ENCODE measurements around the gene SPAG4. TPM values are rescaled to one million over a fixed set of nuclear protein-coding genes. Genes with fewer than 3 reads are reported as not detected.

Gene SPAG4
- total RNA-seq, 1 donor from 2014 or later, result 13.8 TPM

DNA sequence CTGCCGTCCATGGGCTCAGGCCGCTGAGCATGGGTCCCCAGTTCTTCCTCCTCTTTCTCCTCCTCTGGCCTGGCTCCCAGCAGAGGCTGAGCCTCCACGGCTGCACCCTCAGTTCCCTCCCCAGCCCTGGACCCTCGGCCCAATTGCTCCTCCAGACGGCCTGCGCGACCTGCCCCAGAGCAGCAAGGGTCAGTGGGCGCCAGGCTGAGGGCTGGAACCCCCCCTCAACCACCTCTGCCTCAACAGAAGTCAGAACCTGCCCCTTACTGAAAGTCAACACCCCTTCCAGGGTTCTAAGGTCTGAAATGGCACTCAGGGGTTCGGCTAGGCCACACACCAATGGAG lies 15.9 kb upstream of the SPAG4 start:
- DNase-seq (ENCODE audit: low read depth), result no peak

DNA sequence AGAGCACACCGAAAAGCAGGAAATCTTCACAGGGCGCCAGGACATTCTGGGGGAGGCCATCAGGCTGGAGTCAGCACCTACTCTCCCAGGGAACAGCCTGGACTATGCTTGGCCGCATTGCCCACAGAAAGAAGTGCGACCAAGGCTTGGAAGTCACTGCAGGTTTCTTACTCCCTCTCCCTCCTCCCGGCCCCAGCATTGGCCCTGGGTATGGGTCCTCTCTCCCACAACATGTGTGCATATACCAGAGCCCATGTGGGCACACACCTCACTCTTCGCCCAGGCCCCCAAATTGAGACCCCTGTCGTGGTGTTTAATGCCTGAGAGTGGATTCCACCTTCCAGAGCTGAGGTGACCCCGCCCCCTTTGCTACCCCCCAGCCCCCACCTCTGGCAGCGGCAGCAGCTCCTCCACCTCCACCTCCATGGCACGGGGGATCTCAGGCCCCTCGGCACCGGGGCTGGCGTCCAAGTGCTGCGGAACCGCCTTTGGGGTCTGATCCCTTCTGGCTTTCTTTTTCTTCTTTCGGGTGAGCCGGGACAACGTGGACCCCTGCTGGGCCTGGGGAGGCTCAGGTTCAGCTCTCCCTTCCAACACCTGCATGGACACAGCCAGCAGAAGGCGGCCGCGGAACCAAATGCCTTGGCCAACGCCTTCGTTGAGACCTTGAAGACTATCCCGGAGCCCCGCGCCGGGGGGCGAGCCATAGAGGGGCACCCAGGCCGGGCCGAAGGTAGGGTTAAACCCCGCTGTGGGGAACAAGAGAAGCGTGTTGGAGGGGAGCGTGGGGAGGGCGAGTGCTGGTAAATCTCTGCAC lies 15.2 kb upstream of the SPAG4 start:
- DNase-seq (ENCODE audit: low read depth), result no peak

DNA sequence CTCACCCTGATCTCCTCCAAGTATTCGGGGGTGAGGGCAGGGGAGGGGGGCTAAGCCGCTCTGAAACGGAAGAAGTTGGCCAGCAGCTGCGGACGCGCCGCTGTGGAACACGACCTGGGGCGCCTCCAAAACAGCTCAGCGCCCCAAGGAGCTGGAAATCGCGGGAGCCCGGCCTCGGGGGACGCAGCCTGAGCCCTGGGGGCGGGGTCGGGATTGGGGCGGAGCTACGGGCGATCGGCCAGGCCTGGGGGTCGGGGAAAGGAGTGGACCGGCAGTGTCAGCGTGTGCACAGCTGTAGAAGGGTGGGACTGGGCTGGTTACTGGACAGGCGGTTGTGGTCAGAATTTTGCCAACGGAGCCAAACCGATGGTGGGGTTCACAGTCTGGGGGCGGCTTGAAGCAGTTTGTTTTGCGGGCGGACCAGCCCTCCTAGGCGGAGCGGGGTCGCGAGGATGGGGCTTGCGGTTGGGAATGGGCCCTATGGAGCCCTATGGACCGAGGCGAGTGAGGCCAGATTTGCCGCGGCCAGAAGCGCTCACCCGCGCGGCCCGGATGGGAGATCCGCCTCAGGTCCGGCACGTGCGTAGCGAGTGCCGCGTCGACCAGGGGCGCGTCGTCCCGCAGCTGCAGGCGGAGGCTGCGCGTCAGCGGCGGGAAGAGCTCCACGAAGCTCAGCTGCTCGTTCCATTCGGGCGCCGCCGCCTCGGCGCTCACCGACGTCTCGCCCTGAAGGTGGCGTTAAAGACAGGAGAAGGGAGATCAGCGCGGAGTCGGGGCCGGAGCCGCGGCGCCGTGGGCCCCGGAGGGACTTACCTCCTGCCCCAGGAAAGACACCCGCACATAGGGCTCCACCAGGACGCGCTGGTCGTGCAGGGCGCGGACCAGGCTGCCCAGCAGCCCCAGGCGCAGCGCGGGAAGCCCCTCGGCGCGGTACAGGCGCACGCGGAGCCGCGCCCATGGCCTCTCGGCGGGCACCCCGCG lies 14.3 kb upstream of the SPAG4 start:
- DNase-seq (ENCODE audit: low read depth), result peak; percentile 43

DNA sequence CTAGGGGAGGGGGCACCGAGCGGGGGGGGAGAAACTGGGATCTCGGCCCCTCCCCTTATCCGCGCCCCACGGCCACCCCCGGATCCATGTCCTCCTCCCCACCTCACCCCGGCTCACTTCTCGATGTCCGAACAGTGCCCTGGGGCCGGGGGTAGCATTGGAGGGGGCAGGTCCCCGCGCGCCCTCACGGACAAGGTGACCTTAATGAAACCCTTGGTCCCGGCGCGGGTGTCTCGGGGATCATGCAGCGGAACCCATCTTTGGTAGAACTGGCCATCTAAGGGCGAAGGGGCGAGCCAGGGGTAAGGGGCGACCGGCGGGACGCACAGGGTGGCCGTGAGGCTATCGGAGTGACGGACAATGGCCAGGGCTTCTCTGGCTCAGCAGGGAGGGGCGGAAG lies 13.6 kb upstream of the SPAG4 start:
- no peak for DNase-seq (ENCODE audit: low read depth)

DNA sequence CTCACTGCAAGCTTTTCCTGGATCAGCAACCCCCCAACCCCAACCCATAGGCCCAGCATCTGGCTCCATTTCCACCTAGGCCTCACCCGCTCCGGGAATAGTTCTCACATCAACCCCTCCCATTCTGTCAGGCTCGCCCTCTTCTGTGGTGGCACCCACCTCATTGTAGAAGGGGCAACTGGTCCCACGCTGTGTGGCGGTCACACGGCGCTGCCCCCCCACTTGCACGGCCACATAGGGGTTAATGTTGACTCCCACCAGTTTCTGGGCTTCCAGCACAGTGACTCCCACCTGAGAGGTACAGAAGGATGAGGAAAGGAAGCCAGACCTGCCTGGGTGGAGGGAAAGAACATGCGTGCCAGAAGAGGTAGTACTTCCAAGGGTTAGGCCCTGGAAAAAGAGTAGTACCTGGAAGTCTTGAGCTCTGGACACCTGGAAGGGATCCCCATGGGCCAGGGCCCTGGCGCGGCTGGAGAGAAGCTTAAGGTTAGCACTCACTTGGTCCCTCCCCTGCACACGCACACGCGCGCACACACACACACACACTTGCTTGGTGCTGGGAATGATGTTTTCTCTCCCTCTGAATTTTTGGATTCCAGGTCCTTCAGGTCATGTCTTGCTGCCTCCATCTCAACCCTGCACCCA lies 12.7 kb upstream of the SPAG4 start:
- DNase-seq (ENCODE audit: low read depth), result no peak

DNA sequence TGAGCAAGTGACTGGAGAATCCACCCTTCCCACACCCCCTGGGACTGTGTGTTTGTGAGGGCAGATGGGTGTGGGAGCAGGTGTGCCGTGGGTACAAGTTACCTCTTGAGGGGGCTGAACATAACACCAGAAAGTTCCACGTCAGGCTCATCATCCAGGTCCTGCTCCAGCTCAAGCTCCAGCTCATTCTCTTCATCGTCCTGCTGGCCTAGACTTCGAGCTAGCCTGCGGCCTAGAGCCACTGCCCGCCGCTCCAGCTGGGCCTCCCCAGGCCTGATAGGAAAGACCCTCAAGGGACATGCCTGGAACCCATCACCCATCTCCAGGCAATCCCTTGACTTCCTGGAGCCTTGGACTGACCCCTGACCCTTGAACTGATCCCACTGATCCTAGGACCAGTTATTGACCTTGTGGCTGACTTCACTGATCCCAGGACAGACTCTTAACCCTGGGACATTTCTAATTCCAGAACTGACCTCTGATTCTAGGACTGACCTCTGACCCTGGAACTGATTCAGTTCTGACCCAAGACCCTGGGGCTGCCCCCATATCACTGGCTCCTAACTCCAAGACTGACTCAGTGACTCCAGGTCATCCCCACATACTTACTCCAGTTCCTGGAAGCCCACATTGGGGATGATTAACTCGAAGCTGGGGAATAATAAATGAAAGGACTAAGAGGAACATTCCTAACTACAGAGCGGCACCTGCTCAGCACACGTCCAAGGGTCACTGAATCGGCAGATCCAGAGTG lies 11.8 kb upstream of the SPAG4 start:
- DNase-seq (ENCODE audit: low read depth), result peak; percentile 88

DNA sequence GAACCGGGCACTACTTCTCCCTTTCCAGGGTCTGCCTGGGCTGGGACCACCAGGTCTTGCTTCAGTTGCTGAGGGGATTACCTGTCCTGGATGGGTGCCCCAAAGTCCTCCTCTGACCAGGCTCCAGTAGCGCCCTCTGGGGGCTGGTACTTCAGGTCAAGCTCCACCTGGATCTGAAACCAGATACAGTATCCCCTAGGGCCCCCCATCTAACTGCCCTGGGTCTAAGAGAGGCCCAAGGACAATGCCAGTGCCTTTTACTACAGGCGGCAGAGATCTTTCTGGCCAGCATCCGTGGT lies 11.2 kb upstream of the SPAG4 start:
- DNase-seq (ENCODE audit: low read depth), result no peak

DNA sequence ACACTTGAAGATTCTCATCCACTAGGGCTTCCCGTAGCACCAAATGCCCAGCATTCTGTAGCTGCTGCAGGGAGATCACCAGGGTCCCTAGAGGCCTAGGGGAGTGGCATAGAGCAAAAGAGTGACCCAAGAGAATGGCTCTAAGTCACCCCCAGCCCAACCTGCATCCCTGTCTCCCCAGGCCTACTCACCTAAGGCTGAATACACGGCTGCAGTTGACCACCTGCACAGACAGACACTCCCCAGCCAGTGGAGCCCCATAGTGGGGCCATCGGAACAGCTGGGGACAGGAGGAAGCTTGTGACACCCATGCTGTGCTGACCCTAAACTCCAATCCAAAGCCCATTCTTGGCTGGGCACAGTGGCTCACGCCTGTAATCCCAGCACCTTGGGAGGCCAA lies 9.5 kb upstream of the SPAG4 start:
- DNase-seq (ENCODE audit: low read depth), result no peak

DNA sequence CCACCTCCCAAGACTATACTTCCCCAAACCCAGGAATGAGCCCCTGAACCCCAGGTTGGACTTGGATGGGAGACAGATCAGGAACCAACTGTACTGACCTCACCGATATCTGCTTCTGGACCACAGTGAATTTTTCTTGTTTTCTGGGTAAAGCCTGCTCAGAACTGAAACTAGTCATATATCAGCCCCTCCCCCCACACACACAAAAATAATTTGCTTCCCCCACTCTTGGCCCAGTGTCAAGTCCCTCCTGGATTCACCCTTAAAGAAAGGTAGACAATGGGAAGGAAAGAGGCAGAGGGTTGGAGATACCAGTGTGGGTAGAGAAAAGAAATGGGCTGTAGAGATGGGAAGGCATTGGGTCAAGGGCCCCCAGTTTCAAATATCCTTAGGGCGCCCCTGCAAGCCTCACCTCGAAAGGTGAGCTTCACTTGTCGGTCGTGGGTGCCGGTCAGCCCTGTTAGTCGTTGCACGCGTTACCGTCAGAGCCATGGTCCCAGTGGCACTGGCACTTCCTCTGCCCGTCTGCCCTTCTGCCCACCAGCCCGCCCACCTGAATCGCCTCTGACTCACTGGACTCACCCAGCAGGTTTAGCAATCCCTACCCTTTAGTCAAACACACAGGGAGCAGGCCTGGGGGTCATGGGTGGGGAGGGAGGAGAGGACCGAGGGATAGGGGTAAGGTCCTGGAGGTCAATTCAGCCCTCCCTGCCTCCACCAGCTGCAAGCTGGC lies 8.5 kb upstream of the SPAG4 start:
- DNase-seq (ENCODE audit: low read depth), result peak; percentile 58

DNA sequence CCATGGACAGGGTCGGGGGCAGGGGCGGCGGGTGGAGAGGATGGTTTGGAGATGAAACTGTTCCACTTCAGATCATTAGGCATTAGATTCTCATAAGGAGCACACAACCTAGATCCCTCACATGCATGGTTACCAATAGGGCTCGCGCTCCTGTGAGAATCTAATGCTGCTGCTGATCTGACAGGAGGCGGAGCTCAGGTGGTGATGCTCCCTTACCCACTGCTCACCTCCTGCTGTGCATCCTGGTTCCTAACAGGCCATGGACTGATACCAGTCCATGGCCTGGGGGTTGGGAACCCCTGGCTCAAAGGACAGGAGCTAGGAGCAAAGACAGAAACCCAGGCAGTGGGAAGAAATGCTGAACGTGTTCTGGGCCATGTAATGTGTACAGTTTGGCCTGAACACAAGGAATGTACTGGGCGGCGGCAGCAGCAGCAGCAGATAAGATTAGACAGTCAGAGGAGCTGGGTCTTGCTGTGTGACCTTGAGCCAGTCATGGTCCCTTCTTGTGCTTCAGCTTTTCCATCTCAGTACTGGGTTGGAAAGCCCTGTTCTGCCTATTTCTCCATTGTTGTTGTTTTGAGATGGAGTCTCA lies 4.7 kb upstream of the SPAG4 start:
- DNase-seq (ENCODE audit: low read depth), result no peak

DNA sequence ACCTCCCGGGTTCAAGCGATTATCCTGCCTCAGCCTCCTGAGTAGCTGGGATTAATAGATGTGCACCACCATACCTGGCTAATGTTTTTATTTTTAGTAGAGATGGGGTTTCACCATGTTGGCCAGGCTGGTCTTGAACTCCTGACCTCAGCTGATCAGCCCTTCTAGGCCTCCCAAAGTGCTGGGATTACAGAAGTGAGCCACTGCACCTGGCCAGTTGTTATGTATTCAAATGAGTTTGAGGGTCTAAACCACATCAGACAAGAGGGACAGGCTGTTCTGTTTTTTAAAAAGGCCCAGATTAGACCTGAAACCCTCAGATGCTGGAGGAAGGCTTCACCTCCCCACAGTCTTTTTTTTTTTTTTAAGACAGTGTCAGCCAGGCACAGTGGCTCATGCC lies 4.1 kb upstream of the SPAG4 start:
- no peak for DNase-seq (ENCODE audit: low read depth)

DNA sequence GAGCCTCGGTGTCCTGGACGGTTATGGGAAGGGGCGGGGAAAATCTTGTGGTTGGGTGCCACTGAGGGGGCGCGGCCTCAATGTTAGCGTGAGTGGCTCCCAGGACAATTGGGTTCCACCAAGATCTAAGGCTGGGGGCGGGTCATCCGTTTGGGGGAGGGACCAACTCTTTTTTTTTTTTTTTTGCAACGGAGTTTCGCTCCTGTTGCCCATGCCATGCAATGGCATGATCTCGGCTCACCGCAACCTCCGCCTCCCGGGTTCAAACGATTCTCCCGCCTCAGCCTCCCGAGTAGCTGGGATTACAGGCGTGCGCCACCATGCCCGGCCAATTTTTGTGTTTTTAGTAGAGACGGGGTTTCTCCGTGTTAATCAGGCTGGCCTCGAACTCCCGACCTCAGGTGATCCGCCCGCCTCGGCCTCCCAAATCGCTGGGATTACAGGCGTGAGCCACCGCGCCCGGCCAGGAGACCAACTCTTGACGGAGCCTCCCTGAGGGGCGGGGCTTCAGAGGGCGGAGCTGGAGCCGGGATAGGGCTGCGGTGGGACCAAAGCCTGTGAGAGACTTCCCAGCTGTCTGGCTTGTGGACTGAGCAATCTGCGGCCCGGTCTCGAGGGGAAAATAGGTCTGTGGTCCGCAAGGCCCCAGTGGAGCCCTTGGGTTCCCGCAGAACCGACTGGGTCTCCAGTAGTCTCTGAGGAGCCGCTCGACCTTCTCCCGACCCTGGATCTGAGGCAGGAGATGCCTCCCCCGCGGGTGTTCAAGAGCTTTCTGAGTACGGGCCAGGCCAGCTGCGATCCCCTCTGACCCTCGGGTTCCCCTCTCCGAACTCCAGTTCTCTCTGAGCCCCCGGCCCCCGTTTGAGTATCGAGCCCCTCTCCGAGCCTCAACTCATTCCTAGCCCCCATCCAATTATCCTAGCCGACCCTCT lies 1.1 kb downstream of the SPAG4 start:
- DNase-seq (ENCODE audit: low read depth), result peak; percentile 99

DNA sequence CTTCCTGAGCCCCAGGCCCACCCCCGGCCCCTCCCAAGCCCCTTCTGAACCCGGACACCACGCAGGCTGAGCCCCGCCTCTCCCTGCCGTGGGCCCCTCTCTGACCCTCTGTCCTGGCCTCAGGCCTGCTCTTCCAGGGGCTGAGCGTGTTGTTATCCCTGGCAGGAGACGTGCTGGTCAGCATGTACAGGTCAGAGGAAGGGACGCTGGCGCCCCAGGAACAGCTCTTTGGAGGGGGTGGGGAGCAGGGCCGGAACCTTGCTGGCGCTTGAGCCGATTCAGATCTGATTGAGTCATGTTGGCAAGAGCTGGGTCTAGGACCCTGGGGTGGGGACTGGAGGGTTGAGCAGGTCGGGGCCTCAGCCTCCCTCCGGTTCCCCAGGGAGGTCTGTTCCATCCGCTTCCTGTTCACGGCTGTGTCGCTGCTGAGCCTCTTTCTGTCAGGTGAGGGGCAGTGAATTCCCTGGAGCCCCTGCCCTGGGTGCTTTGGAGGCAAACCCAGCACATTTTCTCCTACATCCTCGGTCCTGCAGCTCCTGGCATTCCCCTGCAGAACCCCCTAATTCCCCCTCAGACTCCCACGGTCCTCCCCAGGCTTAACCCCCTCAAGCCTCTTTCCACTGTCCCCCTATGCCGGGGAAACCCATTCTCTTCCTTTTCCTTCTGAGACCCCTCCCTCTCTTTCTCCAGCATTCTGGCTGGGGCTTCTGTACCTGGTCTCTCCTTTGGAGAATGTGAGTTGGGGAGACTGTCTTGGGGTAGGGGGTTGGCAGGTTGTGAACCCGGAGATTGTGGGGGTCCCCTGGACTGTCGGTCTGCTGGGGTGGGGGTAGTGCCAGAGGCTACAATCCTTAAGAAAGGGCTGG lies 2.0 kb downstream of the SPAG4 start:
- peak; percentile 82 for DNase-seq (ENCODE audit: low read depth)

DNA sequence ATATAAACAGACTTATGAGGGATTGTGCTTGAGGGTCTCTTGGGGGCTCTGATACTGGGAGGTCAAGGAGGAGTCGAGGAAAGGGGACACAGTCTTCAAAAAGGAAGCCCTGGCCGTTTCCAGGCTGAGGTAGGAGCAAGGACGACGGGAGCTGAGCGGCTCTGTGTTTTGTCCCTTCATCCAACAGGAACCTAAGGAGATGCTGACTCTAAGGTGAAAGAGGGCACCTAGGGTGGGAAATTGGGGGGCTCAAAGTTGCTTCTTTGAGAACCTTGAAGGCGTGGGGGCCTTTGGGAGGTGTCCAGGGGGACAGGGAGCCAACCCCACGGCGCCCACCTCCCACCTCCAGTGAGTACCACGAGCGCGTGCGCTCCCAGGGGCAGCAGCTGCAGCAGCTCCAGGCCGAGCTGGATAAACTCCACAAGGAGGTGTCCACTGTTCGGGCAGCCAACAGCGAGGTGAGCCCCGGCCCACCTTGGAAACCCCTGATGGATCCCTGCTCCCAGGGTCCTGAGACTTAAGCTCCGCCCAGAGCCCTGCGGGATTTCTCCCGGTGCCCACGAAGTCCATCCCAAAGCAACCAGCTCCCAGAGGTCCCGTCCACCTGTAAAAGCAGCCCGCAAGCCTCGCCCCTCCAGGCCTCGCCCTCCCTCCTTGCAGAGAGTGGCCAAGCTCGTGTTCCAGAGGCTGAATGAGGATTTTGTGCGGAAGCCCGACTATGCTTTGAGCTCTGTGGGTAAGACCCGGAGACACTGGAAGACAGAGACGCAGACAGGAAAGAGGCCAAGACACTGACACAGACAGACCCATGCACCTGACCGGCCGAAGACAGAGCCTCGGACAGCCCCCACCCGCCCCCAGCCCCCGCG lies 2.9 kb downstream of the SPAG4 start:
- DNase-seq (ENCODE audit: low read depth), result peak; percentile 18

DNA sequence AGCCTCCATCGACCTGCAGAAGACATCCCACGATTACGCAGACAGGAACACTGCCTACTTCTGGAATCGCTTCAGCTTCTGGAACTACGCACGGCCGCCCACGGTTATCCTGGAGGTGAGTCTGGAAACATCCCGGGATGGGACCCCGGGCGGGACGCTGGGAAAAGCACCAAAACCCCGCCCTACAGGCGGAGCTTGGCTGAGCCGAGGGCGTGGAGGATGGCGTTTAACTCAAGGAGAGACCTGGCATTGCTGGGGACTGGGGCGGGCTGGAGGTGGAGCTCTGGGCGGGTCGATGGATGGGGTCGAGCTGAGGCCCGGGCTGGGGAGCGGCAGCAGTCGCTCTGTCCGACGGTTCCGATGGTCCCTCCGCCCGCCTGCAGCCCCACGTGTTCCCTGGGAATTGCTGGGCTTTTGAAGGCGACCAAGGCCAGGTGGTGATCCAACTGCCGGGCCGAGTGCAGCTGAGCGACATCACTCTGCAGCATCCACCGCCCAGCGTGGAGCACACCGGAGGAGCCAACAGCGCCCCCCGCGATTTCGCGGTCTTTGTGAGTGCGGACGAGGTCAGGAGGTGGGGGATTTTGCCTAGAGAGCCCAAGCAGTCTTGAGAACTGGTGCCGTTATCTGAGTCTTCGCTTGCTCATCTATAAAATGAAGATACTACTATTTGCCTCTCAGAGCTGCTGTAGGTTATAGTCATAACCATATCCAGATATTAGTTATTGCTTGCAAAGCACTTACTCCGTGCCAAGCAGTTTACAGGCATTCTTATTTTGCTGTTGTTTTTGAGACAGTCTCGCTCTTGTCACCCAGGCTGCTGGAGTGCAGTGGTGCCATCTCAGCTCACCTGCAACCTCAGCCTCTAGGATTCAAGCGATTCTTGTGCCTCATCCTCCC lies 3.8 kb downstream of the SPAG4 start:
- peak; percentile 78 for DNase-seq (ENCODE audit: low read depth)

DNA sequence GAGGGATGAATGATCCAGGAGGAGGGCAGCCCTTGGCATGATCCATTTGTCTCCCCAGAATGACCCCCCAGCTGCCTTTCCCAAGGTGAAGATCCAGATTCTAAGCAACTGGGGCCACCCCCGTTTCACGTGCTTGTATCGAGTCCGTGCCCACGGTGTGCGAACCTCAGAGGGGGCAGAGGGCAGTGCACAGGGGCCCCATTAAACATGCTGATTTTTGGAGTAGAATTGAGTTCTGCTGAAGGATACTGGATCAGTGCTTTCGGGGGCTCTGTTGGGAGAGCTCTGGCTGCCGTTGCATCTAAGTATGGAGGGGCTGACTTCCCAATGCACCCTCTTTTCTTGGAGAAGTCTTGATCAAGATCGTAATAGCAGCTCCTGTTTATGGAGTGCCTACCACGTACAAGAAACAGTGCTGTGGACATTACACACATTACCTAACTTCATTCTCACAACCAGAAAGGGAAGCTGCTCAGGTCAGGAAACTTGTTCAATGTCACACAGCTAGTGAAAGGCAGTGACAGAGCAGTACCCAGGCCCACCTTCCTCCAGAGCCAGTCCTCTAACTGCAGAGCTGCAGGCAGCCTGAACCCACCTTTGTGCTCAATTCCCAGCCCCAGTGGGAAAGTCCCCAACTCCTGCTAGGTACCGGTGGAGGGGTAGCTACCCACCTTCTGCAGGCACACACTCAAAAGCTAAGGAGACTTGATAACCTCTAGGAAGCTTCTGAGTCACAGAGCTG lies 5.4 kb downstream of the SPAG4 start:
- DNase-seq (ENCODE audit: low read depth), result no peak
